AML-193 (cell line): ENCODE results near the gene SPRYD4.

Source experiments
- DNase-seq, 2 experiments: peaks; one replicate each; lab custom pipeline; 2025; lab: John Stamatoyannopoulos, UW

SPRYD4 gene

DNA sequence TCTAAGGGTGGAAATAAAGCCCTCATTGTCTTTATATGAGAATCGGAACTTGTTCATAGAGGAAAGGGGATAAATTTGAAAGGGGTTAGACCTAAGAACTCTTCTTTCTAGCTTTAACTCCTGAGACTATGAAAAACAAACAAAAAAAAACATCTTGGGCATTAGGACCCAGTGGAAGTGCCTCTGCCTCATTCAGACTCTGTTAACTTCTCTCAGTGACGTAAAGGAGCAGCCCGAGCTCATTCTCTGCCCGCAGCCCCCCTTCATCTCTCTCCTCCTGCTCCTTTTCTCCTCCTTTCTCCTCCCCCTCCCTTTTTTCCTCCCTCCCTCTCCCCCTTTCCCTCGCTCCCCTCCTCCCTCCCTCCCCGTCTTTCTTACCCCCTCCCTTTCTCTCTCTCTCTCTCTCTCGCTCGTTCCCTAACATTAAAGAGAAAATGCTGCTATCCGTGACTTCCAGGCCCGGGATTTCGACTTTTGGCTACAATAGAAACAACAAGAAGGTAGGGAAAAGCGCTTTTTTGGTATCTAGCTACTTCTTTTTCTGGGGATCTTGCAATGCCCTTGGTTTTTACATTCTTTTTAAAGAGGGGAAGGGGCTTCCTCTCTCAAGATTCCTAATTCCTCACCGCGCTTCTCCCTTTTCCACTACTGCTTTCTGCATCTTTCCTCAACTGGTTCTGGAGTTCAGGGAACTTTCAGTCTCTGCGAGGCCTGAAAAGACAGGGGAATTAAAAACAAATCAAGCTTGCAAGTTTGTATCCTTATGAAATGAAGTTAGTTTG, 53.4 kb downstream of the SPRYD4 start, which contains the start of gene RBMS2:
TSS of gene RBMS2 (plus strand) at position 231 of the 782 bp plus-strand sequence. CDS start at position 435, 204 bp downstream.
- DNase-seq, result peak; percentile 65 to 71

DNA sequence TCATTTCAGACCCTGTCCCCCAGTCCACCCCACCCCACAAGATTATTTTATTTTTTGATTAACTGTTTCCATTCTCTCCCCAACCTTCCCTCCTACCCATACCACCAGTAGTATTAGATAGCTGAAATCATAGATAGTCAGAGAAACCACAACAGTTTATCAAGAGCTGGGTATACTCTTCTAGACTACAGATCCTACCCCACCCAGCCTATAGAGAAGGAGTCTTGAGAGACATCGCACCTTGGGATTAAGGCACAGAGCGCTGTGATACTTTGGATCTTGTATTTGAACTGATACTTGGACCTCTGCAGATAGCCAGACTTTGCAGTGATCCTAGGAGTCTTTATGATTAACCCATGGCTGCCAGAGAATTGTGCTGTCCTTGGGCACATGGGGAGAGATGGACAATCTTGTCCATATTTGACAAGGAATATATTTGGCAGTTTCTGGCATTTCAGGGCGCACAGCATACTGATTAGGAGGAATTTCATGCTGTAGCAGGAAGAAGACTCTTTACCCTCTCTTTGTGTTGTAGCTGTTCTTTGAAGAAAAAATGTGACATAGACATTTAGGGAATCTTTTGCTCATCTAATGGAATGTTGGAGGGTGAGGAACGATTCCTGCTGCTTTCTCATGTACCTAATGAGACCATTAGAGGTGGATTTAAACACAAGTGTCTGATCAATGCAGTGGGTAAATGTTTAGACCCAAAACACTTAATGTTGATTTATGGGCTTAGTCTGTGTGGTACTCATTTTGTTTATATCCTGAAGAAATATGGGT, 54.2 kb downstream of the SPRYD4 start:
- no peak for DNase-seq

DNA sequence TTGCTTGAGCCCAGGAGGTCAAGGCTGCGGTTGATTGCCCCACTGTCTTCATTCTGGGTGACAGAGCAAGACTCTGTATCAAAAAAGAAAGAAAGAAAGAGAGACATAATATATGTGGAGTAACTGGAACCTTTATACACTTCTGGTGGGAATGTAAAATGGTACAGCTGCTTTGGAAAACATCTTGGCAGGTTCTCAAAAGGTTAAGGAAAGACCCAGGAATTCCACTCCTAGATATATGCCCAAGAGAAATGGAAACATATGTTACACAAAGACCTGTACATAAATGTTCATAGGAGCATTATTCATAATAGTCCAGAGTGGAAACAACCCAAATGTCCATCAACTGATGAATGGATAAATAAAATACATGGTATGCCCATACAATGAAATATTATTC, 60.5 kb downstream of the SPRYD4 start:
- no peak for DNase-seq
